SK-N-MC (cell line): ENCODE results near the gene DUSP12.

Experiments used
- EZH2 ChIP-seq: fragments of 200-600 bp; sonication (generic); IDR thresholded peaks from one replicate; pipeline ENCODE4 v1.6.1; 2017; ENCODE audit warnings: antibody characterized with exemption
- FOXP2 ChIP-seq: optimal IDR thresholded peaks from 2 replicates; pipeline ENCODE3; 2011; ENCODE audit warnings: mild to moderate bottlenecking, moderate library complexity; ENCODE audit not compliant: insufficient read depth; ENCODE audit errors: extremely low read length, control extremely low read depth
- POLR2AphosphoS5 ChIP-seq: IDR thresholded peaks from 2 replicates; pipeline ENCODE4 v1.6.1; 2012; ENCODE audit warnings: mild to moderate bottlenecking, low read depth, low read length, borderline replicate concordance

- TF ChIP-seq EZH2: no peak
- TF ChIP-seq POLR2AphosphoS5: no peak
- TF ChIP-seq FOXP2: no peak
Measured at GRCh38 chr1:161787355-161787754, 37.8 kb downstream of the DUSP12 start.
